Esophagus (tissue), 2 donors: ENCODE data around the gene BMERB1. TPM values are rescaled to one million over a fixed set of nuclear protein-coding genes. Genes with fewer than 3 reads are reported as not detected.
"Not testable (repeated sequence)": the region's sequence is repeated elsewhere in the genome, so short reads cannot be mapped to it uniquely, and the experiment has no call there.

Experiments
- H3K27ac ChIP-seq, 2 donors: one replicate each; pipeline ENCODE4 v1.5.1; 2013; ENCODE audit warnings: low read depth in 2 of 2, mild to moderate bottlenecking in 2 of 2, inconsistent platforms in 1 of 2, low read length in 1 of 2, moderate library complexity in 1 of 2
- H3K27me3 ChIP-seq, 2 donors: one replicate each; pipeline ENCODE4 v1.6.1; 2013; ENCODE audit warnings: low read length in 2 of 2, control low read depth in 1 of 2, mild to moderate bottlenecking in 1 of 2; ENCODE audit not compliant: insufficient read depth in 2 of 2, control insufficient read depth in 1 of 2
- H3K36me3 ChIP-seq, 2 donors: one replicate each; pipeline ENCODE4 v1.6.1; 2013; ENCODE audit warnings: low read length in 1 of 2; ENCODE audit not compliant: control insufficient read depth in 2 of 2, insufficient read depth in 2 of 2
- H3K4me1 ChIP-seq, 2 donors: one replicate each; pipeline ENCODE4 v1.6.1; 2013; ENCODE audit warnings: low read length in 1 of 2; ENCODE audit not compliant: control insufficient read depth in 2 of 2, insufficient read depth in 2 of 2
- H3K4me3 ChIP-seq, 2 donors: one replicate each; pipeline ENCODE4 v1.5.1; 2013; ENCODE audit warnings: low read length in 2 of 2, mild to moderate bottlenecking in 2 of 2, low read depth in 1 of 2, moderate library complexity in 1 of 2
- H3K9me3 ChIP-seq, 2 donors: one replicate each; pipeline ENCODE4 v1.6.1; 2013; ENCODE audit warnings: mild to moderate bottlenecking in 2 of 2, low read depth in 1 of 2, low read length in 1 of 2, moderate library complexity in 1 of 2; ENCODE audit not compliant: control insufficient read depth in 2 of 2, insufficient read depth in 1 of 2
- WGBS, 2 donors: extraction: QIAGEN DNeasy Blood & Tissue Kit; methylation state at CpG; one replicate each; pipeline ENCODE4 v1.1.7; 2013; 5-methylcytosine and 5-hydroxymethylcytosine counted together
- polyA plus RNA-seq, 2 donors: library from polyadenylated mRNA; stranded (reverse); fragments of 200-250 nt; gene quantifications; one replicate each; pipeline ENCODE4 v1.2.3, GENCODE V29; 2013
- donor health status: healthy with polysubstance abuse.
- donor health status: Bipolar disorder and iron deficiency.

Gene BMERB1
- polyA plus RNA-seq, 2 donors = 2.4 to 9.5 TPM

DNA sequence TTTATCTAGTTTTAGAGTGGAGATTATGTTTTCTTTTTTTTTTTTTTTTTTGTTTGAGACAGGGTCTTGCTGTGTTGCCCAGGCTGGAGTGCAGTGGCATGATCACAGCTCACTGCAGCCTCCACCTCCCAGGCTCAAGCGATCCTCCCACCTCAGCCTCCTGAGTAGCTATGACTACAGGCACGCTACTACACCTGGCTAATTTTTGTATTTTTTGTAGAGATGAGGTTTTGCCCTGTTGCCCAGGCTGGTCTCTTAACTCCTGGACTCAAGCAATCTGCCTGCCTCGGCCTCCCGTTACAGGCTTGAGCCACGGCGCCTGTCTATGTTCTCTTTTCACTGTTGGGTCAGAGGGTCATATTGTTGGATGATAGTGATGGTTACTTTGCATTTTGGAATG, 34.1 kb upstream of the BMERB1 start:
- H3K27ac ChIP-seq, H3K9me3 ChIP-seq, H3K4me3 ChIP-seq, H3K4me1 ChIP-seq, H3K27me3 ChIP-seq, H3K36me3 ChIP-seq: not testable (repeated sequence)
- 94 to 97% methylated on average over 6 of the region's 6 CpGs for WGBS, 2 donors

DNA sequence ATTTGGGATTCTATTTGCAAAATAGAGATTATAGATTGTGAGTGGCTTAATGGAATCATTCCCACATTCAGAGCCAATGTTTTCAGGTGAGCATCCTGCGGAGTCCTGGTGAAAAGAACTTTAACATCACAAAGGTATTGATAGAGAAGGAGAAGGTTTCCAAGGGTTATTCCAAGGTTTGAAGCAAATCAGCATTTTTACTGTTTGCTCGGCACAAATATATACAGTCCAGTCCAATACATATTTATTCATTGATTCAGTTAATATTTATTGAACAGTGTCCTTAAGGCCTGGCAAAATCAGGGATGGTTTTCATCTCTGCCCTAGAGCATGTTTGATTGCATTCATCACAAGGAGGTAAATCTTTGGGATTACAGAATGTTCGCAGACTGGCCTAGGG, 32.4 kb upstream of the BMERB1 start:
- 84 to 87% methylated on average over 3 of the region's 3 CpGs for WGBS, 2 donors
- no peaks in the 10 kb centered on the region for H3K4me1 ChIP-seq
- H3K9me3 ChIP-seq = no peaks in the 10 kb centered on the region

DNA sequence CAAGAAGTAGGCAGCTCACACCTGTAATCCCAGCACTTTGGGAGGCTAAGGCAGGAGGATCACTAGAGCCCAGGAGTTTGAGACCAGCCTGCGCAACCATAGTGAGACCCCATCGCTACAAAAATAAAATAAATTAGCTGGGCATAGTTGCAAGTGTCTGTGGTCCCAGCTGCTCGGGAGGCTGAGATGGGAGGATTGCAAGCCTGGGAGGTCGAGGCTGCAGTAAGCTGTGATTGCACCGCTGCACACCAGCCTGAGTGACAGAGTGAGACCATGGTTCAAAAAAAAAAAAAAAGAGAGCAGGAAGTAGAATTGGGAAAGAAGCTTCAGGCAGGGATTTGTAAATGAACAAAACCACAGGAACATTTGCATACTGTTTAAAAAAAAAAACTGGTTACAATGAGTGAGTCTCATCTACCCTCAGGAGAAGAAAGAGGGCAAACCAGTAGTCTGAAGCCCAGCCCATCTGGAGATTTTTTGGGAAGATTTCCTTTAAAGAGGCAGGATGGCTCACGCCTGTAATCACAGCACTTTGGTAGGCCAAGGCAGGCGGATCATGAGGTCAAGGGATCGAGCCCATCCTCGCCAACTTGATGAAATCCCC, 30.9 kb upstream of the BMERB1 start:
- Histone ChIP-seq H3K4me3 (no peak overlapping the region), H3K27ac (no peak overlapping the region), H3K27me3 (no peaks in the 10 kb centered on the region), H3K4me1 (no peaks in the 10 kb centered on the region), H3K9me3 (no peaks in the 10 kb centered on the region), H3K36me3 (no peaks in the 10 kb centered on the region)
- WGBS, 2 donors = 80 to 91% methylated on average over 9 of the region's 9 CpGs

More for the DNA sequence above, 32.4 kb upstream of the BMERB1 start:
- Histone ChIP-seq H3K27ac (no peak overlapping the region), H3K27me3 (no peaks in the 10 kb centered on the region), H3K36me3 (no peaks in the 10 kb centered on the region), H3K4me3 (no peak overlapping the region)

DNA sequence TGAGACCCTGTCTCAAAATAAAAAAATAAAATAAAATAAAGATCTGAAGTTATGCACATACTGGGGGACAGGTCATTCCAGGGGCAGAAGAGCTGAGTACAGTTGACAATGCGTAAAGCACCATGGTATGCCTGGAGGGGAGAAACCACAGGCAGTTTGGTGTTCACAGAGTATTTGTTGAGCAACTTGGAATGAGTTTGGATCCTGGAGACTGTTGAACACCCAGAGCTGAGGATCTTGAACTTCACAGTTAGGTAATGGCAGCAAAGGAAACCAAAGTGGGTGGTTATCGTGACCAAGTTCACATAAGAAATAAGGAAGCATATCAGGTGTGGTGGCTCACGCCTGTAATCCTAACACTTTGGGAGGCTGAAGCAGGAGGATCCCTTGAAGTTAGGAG, 30.3 kb upstream of the BMERB1 start:
- not testable (repeated sequence) for H3K4me3 ChIP-seq, H3K27ac ChIP-seq, H3K4me1 ChIP-seq, H3K27me3 ChIP-seq, H3K36me3 ChIP-seq, H3K9me3 ChIP-seq
- WGBS, 2 donors = 91 to 95% methylated on average over 3 of the region's 3 CpGs

DNA sequence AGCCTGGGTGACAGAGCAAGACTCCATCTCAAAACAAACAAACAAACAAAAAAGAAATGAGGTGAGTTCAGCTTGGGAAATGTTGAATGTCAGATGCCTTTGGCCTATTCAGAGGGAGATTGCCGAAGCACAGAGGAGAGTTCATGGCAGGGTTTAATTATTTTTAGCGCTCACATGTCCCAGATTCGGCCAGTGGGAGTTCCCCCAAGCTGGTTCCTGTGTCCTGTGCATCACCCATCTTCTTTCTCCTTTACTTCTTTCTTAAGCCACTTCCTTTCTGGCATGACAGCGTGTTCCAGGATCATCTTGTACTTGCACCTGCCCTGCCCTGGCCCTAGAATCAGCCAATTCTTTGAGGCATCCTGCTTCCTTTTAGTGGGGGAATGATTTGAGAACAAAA, 29.6 kb upstream of the BMERB1 start:
- no peaks in the 10 kb centered on the region for H3K27me3 ChIP-seq
- no peaks in the 10 kb centered on the region for H3K4me1 ChIP-seq
- H3K27ac ChIP-seq = no peak overlapping the region
- no peaks in the 10 kb centered on the region for H3K9me3 ChIP-seq
- H3K4me3 ChIP-seq = no peak overlapping the region
- no peaks in the 10 kb centered on the region for H3K36me3 ChIP-seq
- 47 to 78% methylated on average over 4 of the region's 4 CpGs for WGBS, 2 donors

DNA sequence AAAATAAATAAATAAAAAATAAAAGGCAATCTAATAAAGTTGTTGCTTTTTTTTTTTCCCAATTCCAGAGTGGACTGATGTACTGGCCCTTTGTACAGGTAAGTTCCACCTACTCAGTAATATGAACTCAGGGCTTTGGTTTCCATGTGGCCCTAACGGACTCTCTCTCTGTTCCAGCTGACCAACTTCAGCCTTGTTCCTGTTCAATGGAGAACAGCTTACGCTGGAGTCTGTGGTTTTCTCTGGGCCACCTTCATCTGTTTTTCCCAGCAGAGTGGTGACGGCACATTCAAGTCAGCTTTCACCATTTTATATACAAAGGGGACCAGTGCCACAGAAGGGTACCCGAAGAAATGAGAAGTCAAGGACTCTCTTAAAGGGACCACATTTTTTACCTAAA, 26.6 kb upstream of the BMERB1 start:
- 87 to 90% methylated on average over 4 of the region's 4 CpGs for WGBS, 2 donors
- H3K36me3 ChIP-seq, H3K9me3 ChIP-seq, H3K4me1 ChIP-seq, H3K27me3 ChIP-seq, H3K4me3 ChIP-seq, H3K27ac ChIP-seq: not testable (repeated sequence)

DNA sequence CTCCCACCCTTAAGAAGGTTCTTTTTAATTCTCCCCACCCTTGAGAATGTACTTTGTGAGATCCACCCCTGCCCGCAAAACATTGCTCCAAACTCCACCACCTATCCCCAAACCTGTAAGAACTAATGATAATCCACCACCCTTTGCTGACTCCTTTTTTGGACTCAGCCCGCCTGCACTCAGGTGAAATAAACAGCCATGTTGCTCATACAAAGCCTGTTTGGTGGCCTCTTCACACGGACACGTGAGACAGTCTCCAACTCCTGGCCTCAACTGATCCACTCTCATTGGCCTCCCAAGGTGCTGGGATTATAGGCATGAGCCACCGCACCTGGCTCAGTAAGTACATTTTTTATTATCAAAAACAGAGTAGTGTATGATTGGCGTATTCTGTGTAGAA, 24.9 kb upstream of the BMERB1 start:
- not testable (repeated sequence) for H3K4me3 ChIP-seq, H3K27me3 ChIP-seq, H3K36me3 ChIP-seq, H3K4me1 ChIP-seq, H3K9me3 ChIP-seq, H3K27ac ChIP-seq
- 91 to 94% methylated on average over 6 of the region's 6 CpGs for WGBS, 2 donors

DNA sequence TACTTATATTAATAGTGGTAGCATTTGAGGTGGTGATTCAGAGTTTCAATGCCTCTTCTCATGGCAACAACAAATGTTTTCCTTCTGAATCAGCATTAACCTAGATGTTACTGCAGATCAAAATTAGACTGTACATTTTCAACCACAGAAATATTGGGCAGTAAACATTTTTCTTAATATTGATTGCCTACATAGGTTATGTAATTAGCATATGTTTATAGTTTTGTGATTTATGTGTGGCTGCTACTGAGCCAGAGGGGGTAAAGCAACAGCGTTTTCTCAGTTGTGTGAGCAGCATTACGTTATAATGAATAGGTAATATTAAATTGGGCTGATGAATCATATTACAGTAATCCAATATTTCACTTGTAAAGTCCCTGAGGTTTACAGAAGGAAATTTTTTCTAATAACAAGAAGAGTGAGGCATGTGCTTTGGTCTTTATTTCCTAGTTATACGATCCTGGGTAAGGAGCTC, 18.8 kb upstream of the BMERB1 start:
- H3K9me3 ChIP-seq = no peaks in the 10 kb centered on the region
- no peak overlapping the region for H3K27ac ChIP-seq
- no peaks in the 10 kb centered on the region for H3K36me3 ChIP-seq
- H3K4me1 ChIP-seq = no peaks in the 10 kb centered on the region
- H3K27me3 ChIP-seq = no peaks in the 10 kb centered on the region
- WGBS, 2 donors = 23 to 39% methylated on average over 3 of the region's 3 CpGs
- no peak overlapping the region for H3K4me3 ChIP-seq

DNA sequence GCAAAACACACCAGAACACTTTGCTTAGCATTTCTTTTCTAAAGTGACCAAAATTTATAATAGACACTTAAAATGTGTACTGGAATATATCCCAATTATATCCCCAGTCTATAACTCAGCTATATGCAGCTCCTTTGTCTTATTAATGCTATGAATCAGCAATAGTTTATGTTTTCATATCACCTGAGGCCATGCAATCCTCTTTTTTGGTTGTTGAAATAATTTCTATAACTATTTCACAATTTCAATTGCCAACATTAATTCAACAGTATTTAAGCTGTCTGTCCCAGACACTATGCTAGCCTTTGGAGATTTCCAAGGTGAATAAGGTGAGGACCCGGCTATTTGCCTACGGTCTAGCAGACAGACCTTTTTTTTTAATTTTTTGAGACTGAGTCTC, 17.2 kb upstream of the BMERB1 start:
- Histone ChIP-seq H3K36me3 (no peaks in the 10 kb centered on the region), H3K4me3 (no peak overlapping the region), H3K27me3 (no peaks in the 10 kb centered on the region), H3K27ac (no peak overlapping the region), H3K9me3 (no peaks in the 10 kb centered on the region), H3K4me1 (no peaks in the 10 kb centered on the region)
- WGBS, 2 donors = 94 to 97% methylated on average over 2 of the region's 2 CpGs

DNA sequence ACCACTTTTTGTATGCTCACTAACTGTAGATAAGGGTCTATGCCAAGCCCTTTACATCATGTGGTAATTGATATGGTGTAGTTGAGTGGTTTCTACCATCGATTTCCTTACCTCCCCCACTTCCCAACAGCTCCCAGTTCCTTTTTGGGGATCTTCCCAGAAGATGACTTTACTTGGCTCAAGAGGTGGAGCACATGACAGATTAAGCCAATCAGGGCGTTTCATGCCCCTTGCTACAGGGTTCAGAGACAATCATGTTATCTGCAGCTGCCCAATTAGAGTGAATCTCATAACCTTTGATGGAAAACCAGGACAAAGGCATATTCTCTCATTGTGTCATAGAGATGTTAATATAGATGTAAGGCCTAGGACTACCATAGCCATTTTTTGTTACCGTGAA, 16.2 kb upstream of the BMERB1 start:
- H3K27ac ChIP-seq = no peak overlapping the region
- no peaks in the 10 kb centered on the region for H3K27me3 ChIP-seq
- H3K9me3 ChIP-seq = no peaks in the 10 kb centered on the region
- H3K4me3 ChIP-seq = no peak overlapping the region
- H3K36me3 ChIP-seq = no peaks in the 10 kb centered on the region
- H3K4me1 ChIP-seq = no peaks in the 10 kb centered on the region
- WGBS, 2 donors = 85% methylated on average over 3 of the region's 3 CpGs
